HL-60 (cell line): ENCODE measurements around the gene MASP1.

Experiments
- CTCF ChIP-seq: IDR thresholded peaks from one replicate; pipeline ENCODE4 v1.5.1; 2011; ENCODE audit warnings: low read length, control low read depth, inconsistent platforms; ENCODE audit not compliant: insufficient read depth
- GABPA ChIP-seq: IDR thresholded peaks from 2 replicates; pipeline ENCODE4 v1.6.1; 2012; ENCODE audit warnings: low read depth
- POLR2AphosphoS5 ChIP-seq: IDR thresholded peaks from 2 replicates; pipeline ENCODE4 v1.6.1; 2012; ENCODE audit warnings: low read depth
- REST ChIP-seq: IDR thresholded peaks from 2 replicates; pipeline ENCODE4 v1.6.1; 2012; ENCODE audit warnings: low read depth; ENCODE audit not compliant: insufficient replicate concordance
- SPI1 ChIP-seq: IDR thresholded peaks from 2 replicates; pipeline ENCODE4 v1.6.1; 2012; ENCODE audit warnings: low read depth, mild to moderate bottlenecking, borderline replicate concordance

GRCh38 chr3:187238239-187238638 is 53.3 kb downstream of the MASP1 start:
- no peak for TF ChIP-seq CTCF
- TF ChIP-seq GABPA: no peak
- TF ChIP-seq REST: no peak
- no peak for TF ChIP-seq POLR2AphosphoS5
- no peak for TF ChIP-seq SPI1
